Esophagus squamous epithelium (tissue), 5 donors: ENCODE results near the gene TCF19. TPM values are rescaled to one million over a fixed set of nuclear protein-coding genes. Genes with fewer than 3 reads are reported as not detected.
"Not testable (repeated sequence)": the region's sequence is repeated elsewhere in the genome, so short reads cannot be mapped to it uniquely, and the experiment has no call there.

Experiments used
- DNase-seq: peaks from one replicate; lab custom pipeline; 2025; lab: John Stamatoyannopoulos, UW
- H3K27ac ChIP-seq, 4 donors: fragments of 200-600 bp; sonication (generic); one replicate each; pipeline ENCODE4 v1.5.1; 2016 to 2019; ENCODE audit warnings: mild to moderate bottlenecking in 1 of 4
- H3K27me3 ChIP-seq, 4 donors: fragments of 200-600 bp; sonication (generic); 1 replicate in 3 of 4; 2 replicates in 1 of 4; pipeline versions ENCODE4 v1.5.1 to v1.6.0; 2017 to 2021; ENCODE audit warnings: antibody characterized with exemption in 1 of 4
- H3K36me3 ChIP-seq, 3 donors: fragments of 200-600 bp; sonication (generic); one replicate each; pipeline ENCODE4 v1.5.1; 2016 to 2019
- H3K4me1 ChIP-seq, 3 donors: fragments of 200-600 bp; sonication (generic); one replicate each; pipeline ENCODE4 v1.5.1; 2017 to 2019
- H3K4me3 ChIP-seq, 4 donors: fragments of 200-600 bp; sonication (generic); 1 replicate in 3 of 4; 2 replicates in 1 of 4; pipeline ENCODE4 v1.5.1; 2016 to 2019; ENCODE audit warnings: mild to moderate bottlenecking in 2 of 4, moderate library complexity in 1 of 4
- H3K9me3 ChIP-seq, 3 donors: fragments of 200-600 bp; sonication (generic); one replicate each; pipeline ENCODE4 v1.5.1; 2016 to 2019
- CTCF ChIP-seq, 6 experiments: fragments of 450-650 bp in 4 of 6; fragments of 200-600 bp in 2 of 6; sonication (generic) in 2 of 6; IDR thresholded peaks; one replicate each; pipeline ENCODE4 v1.5.1; 2016 to 2019; ENCODE audit warnings: antibody characterized with exemption in 6 of 6, mild to moderate bottlenecking in 4 of 6, moderate library complexity in 4 of 6
- POLR2A ChIP-seq, 4 donors: fragments of 450-650 bp; IDR thresholded peaks; one replicate each; pipeline ENCODE4 v1.6.1; 2017; ENCODE audit warnings: antibody characterized with exemption in 4 of 4, mild to moderate bottlenecking in 4 of 4, moderate library complexity in 3 of 4
- WGBS, 2 donors: methylation state at CpG; one replicate each; pipeline ENCODE4 v1.1.5; 2018; 5-methylcytosine and 5-hydroxymethylcytosine counted together
- intact Hi-C: fragments of 100-400 bp; cut with DNase I; formaldehyde crosslinking; loops from one replicate; pipeline ENCODE4 v1.15.0; 2022
- total RNA-seq, 4 donors: library from RNA; depleted of rRNA; stranded (reverse); fragments of >200 nt; gene quantifications; one replicate each; pipeline ENCODE4 v1.1.0, GENCODE V29; 2016
- donor health status: DM: yes; HTN: yes; CAD: no.

The TCF19 gene
- total RNA-seq, 4 donors from 2014 or later = 12.2 to 17.2 (median 16.6) TPM

GRCh38 chr6:31161216-31162126 lies 3.1 kb downstream of the TCF19 start:
- no peak overlapping the region for H3K4me3 ChIP-seq
- WGBS, 2 donors = 80 to 93% methylated on average over 4 to 13 of the region's 19 CpGs
- no peaks in the 10 kb centered on the region for H3K27me3 ChIP-seq
- H3K9me3 ChIP-seq = no peaks in the 10 kb centered on the region
- peaks cover 0 to 48% (median 0%) of the 10 kb centered on the region in 3 donors for H3K36me3 ChIP-seq
- TF ChIP-seq CTCF (IDR thresholded peaks at IDR 0.05) (no peak), POLR2A (IDR thresholded peaks at IDR 0.05) (no peak)
- H3K27ac ChIP-seq = no peak overlapping the region
- peaks cover 10 to 37% (median 16%) of the 10 kb centered on the region in 3 donors for H3K4me1 ChIP-seq
- no peak for DNase-seq
- intact Hi-C loops = no loop called here

- intact Hi-C loops = no loop called here
- no peaks in the 10 kb centered on the region for H3K9me3 ChIP-seq
- peaks cover 7 to 26% (median 11%) of the 10 kb centered on the region in 3 donors for H3K4me1 ChIP-seq
- no peak for DNase-seq
- H3K4me3 ChIP-seq = no peak overlapping the region
- peaks cover 0 to 50% (median 0%) of the 10 kb centered on the region in 3 donors for H3K36me3 ChIP-seq
- no peak for TF ChIP-seq CTCF (IDR thresholded peaks at IDR 0.05)
- TF ChIP-seq POLR2A (IDR thresholded peaks at IDR 0.05) = no peak
- H3K27ac ChIP-seq = no peak overlapping the region
- WGBS, 2 donors = 94 to 97% methylated on average over 2 to 5 of the region's 13 CpGs
- H3K27me3 ChIP-seq = no peaks in the 10 kb centered on the region
Observed at GRCh38 chr6:31162463-31163165, 4.2 kb downstream of the TCF19 start.

GRCh38 chr6:31163922-31164321 lies 5.5 kb downstream of the TCF19 start:
- Histone ChIP-seq H3K4me1 (peaks cover 6 to 19% (median 9%) of the 10 kb centered on the region in 3 donors), H3K36me3 (peaks cover 0 to 50% (median 0%) of the 10 kb centered on the region in 3 donors), H3K27me3 (no peaks in the 10 kb centered on the region), H3K4me3 (no peak overlapping the region), H3K27ac (no peak overlapping the region), H3K9me3 (no peaks in the 10 kb centered on the region)
- intact Hi-C loops = no loop called here
- DNase-seq = no peak
- TF ChIP-seq CTCF (IDR thresholded peaks at IDR 0.05) = no peak
- TF ChIP-seq POLR2A (IDR thresholded peaks at IDR 0.05) = no peak

- peaks cover 0 to 50% (median 0%) of the 10 kb centered on the region in 3 donors for H3K36me3 ChIP-seq
- 60 to 100% methylated on average over 1 to 2 of the region's 9 CpGs for WGBS, 2 donors
- H3K27me3 ChIP-seq, H3K9me3 ChIP-seq, H3K27ac ChIP-seq, intact Hi-C loops, H3K4me3 ChIP-seq, DNase-seq: not testable (repeated sequence)
- peaks cover under 1 to 17% (median 3%) of the 10 kb centered on the region in 3 donors for H3K4me1 ChIP-seq
Observed at GRCh38 chr6:31164475-31165063, 6.2 kb downstream of the TCF19 start.

GRCh38 chr6:31165064-31165832 lies 6.9 kb downstream of the TCF19 start:
- DNase-seq, intact Hi-C loops: not testable (repeated sequence)
- 76 to 77% methylated on average over 16 to 17 of the region's 17 CpGs for WGBS, 2 donors

More at GRCh38 chr6:31165064-31165832, 6.9 kb downstream of the TCF19 start:
- Histone ChIP-seq H3K36me3 (peaks cover 0 to 50% (median 0%) of the 10 kb centered on the region in 3 donors), H3K4me1 (peaks cover 0 to 15% (median 0%) of the 10 kb centered on the region in 3 donors)
- H3K27me3 ChIP-seq, H3K27ac ChIP-seq, H3K4me3 ChIP-seq, H3K9me3 ChIP-seq: not testable (repeated sequence)
